ENCODE data around the gene TSPAN9. TPM values are rescaled to one million over a fixed set of nuclear protein-coding genes. Genes with fewer than 3 reads are reported as not detected.

TSPAN9 gene
- total RNA-seq, 1 donor from 2014 or later, result 31.7 TPM

GRCh38 chr12:3134526-3135135 lies 57.5 kb downstream of the TSPAN9 start:
- no peak for TF ChIP-seq CTCF (conservative IDR thresholded peaks at IDR 0.05)
- Mint-ChIP-seq H3K4me1 (ENCODE audit: unreplicated experiment) (peaks cover 31% of the 10 kb centered on the region), H3K4me3 (no peak overlapping the region), H3K27me3 (peaks cover 8% of the 10 kb centered on the region), H3K36me3 (peaks cover 4% of the 10 kb centered on the region), H3K27ac (no peak overlapping the region), H3K9me3 (no peaks in the 10 kb centered on the region)
- no peak for DNase-seq (ENCODE audit: extremely low spot score, unreplicated experiment)

- no peak overlapping the region for H3K4me3 Mint-ChIP-seq
Measured at GRCh38 chr12:3135522-3136461, 58.6 kb downstream of the TSPAN9 start.

GRCh38 chr12:3136641-3137267 lies 59.6 kb downstream of the TSPAN9 start:
- peaks cover 26% of the 10 kb centered on the region for H3K4me1 Mint-ChIP-seq (ENCODE audit: unreplicated experiment)
- no peak overlapping the region for H3K27ac Mint-ChIP-seq
- H3K36me3 Mint-ChIP-seq, result peaks cover 3% of the 10 kb centered on the region
- no peak for TF ChIP-seq CTCF (conservative IDR thresholded peaks at IDR 0.05)
- DNase-seq (ENCODE audit: extremely low spot score, unreplicated experiment), result no peak
- H3K27me3 Mint-ChIP-seq, result peaks cover 15% of the 10 kb centered on the region
- H3K9me3 Mint-ChIP-seq, result no peaks in the 10 kb centered on the region
- H3K4me3 Mint-ChIP-seq, result no peak overlapping the region

More at GRCh38 chr12:3135522-3136461, 58.6 kb downstream of the TSPAN9 start:
- H3K9me3 Mint-ChIP-seq, result no peaks in the 10 kb centered on the region
- peaks cover 29% of the 10 kb centered on the region for H3K4me1 Mint-ChIP-seq (ENCODE audit: unreplicated experiment)
- peak overlapping the region; percentile 44 for H3K27ac Mint-ChIP-seq
- no peak for DNase-seq (ENCODE audit: extremely low spot score, unreplicated experiment)
- TF ChIP-seq CTCF (conservative IDR thresholded peaks at IDR 0.05), result peak; percentile 91
- peaks cover 15% of the 10 kb centered on the region for H3K27me3 Mint-ChIP-seq
- H3K36me3 Mint-ChIP-seq, result peaks cover 4% of the 10 kb centered on the region

GRCh38 chr12:3137268-3137781 lies 60.1 kb downstream of the TSPAN9 start:
- DNase-seq (ENCODE audit: extremely low spot score, unreplicated experiment), result no peak
- H3K27ac Mint-ChIP-seq, result peak overlapping the region; percentile 11
- peaks cover 15% of the 10 kb centered on the region for H3K27me3 Mint-ChIP-seq
- H3K9me3 Mint-ChIP-seq, result no peaks in the 10 kb centered on the region
- no peak overlapping the region for H3K4me3 Mint-ChIP-seq
- TF ChIP-seq CTCF (conservative IDR thresholded peaks at IDR 0.05), result no peak
- no peaks in the 10 kb centered on the region for H3K36me3 Mint-ChIP-seq
- H3K4me1 Mint-ChIP-seq (ENCODE audit: unreplicated experiment), result peaks cover 26% of the 10 kb centered on the region

- DNase-seq (ENCODE audit: extremely low spot score, unreplicated experiment), result no peak
- TF ChIP-seq CTCF (conservative IDR thresholded peaks at IDR 0.05), result no peak
- peak overlapping the region; percentile 11 for H3K27ac Mint-ChIP-seq
- no peaks in the 10 kb centered on the region for H3K9me3 Mint-ChIP-seq
- H3K4me1 Mint-ChIP-seq (ENCODE audit: unreplicated experiment), result peaks cover 26% of the 10 kb centered on the region
- H3K4me3 Mint-ChIP-seq, result no peak overlapping the region
- H3K27me3 Mint-ChIP-seq, result peaks cover 15% of the 10 kb centered on the region
- H3K36me3 Mint-ChIP-seq, result no peaks in the 10 kb centered on the region
Measured at GRCh38 chr12:3137814-3138445, 60.8 kb downstream of the TSPAN9 start.

Data from type B pancreatic cell (in vitro differentiated cells).